Esophagus muscularis mucosa (tissue), 4 donors: Measurements from ENCODE around the gene SH3GL3.

Experiments used
- EP300 ChIP-seq: sonication (generic); formaldehyde crosslinking; IDR thresholded peaks from one replicate; pipeline ENCODE4 v1.6.1; 2017; ENCODE audit warnings: antibody characterized with exemption
- POLR2A ChIP-seq: fragments of 450-650 bp; IDR thresholded peaks from one replicate; pipeline ENCODE4 v1.6.1; 2017; ENCODE audit warnings: antibody characterized with exemption, moderate library complexity, mild to moderate bottlenecking, low read depth
- POLR2AphosphoS5 ChIP-seq, 2 donors: sonication (generic); formaldehyde crosslinking; IDR thresholded peaks; one replicate each; pipeline ENCODE4 v1.6.1; 2017; ENCODE audit warnings: antibody characterized with exemption in 2 of 2
- TF ChIP-seq, protein P1 (sequence below), 3 experiments: fragments of 200-600 bp in 2 of 3; fragments of 450-650 bp in 1 of 3; sonication (generic) in 2 of 3; IDR thresholded peaks; one replicate each; pipeline ENCODE4 v1.5.1; 2017 to 2019; ENCODE audit warnings: antibody characterized with exemption in 3 of 3, mild to moderate bottlenecking in 2 of 3, moderate library complexity in 1 of 3

DNA sequence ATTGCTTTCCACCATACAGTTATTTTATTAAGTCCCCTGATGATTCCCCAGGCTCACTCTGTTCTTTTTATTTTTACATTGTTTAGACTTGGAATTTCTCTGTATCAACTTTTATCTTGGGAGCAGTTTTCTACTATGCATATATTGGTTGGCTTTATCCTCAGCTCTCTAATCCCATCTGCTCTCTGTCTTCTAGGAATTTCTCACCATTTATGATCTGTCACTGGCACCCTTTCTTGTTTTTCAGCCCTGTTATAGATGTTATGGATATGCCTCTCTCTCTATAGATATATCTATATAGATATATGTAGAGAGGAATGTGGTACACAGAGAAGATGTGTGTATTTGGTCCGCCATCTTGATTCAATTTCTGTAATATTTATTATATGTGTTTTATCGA lies 90.5 kb downstream of the SH3GL3 start:
- TF ChIP-seq, protein P1, sequence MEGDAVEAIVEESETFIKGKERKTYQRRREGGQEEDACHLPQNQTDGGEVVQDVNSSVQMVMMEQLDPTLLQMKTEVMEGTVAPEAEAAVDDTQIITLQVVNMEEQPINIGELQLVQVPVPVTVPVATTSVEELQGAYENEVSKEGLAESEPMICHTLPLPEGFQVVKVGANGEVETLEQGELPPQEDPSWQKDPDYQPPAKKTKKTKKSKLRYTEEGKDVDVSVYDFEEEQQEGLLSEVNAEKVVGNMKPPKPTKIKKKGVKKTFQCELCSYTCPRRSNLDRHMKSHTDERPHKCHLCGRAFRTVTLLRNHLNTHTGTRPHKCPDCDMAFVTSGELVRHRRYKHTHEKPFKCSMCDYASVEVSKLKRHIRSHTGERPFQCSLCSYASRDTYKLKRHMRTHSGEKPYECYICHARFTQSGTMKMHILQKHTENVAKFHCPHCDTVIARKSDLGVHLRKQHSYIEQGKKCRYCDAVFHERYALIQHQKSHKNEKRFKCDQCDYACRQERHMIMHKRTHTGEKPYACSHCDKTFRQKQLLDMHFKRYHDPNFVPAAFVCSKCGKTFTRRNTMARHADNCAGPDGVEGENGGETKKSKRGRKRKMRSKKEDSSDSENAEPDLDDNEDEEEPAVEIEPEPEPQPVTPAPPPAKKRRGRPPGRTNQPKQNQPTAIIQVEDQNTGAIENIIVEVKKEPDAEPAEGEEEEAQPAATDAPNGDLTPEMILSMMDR (IDR thresholded peaks at IDR 0.05), result no peak
- TF ChIP-seq POLR2A (no peak), EP300 (no peak), POLR2AphosphoS5 (IDR thresholded peaks at IDR 0.05) (no peak)
